OCI-LY1 (cell line): ENCODE data around the gene SYCN.

ENCODE experiments used
- EZH2 ChIP-seq: fragments of 200-600 bp; sonication (generic), shearing (Covaris generic); IDR thresholded peaks from 2 replicates; pipeline ENCODE4 v1.8.0; 2017; ENCODE audit warnings: borderline replicate concordance, mixed run types, mild to moderate bottlenecking, antibody characterized with exemption, low read length, moderate library complexity, mixed read lengths
- TF ChIP-seq, protein P1 (sequence below): fragments of 200-600 bp; sonication (generic), shearing (Covaris generic); IDR thresholded peaks from 2 replicates; pipeline ENCODE4 v1.5.1; 2017; ENCODE audit warnings: mild to moderate bottlenecking, antibody characterized with exemption, low read length, moderate library complexity, mixed read lengths

DNA sequence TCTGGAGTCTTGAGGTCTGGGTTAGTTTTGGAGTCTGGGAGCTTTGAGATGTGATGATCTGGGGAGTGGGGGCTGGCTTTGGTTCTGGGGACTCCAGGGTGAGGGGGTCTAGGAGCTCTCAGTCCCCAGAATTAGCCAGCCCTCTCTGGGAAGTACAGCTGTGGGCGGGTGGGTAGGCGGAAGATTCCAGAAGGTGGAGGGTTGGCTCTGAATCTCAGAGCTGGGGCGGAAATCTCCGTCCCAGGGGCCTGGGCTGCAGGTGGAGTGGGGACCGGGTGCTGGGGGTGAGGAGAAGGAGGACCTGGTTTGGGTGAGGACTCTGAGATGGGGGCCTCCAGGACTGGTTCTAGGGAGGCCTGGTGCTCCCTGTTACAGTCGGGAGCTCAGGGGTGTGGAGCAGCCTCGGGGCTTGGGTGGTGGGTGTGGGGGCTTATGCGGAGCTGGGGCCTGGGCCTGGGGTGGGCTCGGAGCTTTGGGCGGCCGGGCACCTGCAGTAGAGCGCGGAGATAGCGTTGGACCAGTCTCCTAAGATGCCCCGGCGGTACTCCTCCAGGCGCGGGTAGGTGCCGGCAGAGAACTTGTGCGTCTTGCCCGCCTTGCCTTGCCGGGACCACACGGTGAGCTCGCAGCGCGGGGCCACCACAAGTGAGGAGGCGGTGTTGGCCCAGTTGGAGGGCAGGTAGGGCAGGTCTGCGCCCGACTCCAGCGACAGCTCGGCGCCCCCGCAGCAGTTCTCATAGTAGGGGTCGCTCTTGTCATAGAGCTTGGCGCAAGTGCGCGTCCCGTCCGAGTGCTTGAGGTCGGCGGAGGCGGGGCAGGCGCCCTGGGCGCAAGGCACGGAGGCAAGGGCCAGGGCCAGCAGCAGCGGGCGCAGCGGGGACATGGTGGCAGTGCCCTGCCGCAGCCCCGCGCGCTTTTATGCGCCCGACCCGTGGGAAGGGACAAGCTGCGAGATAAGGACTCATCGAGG is at the start of gene SYCN:
- TF ChIP-seq, protein P1, sequence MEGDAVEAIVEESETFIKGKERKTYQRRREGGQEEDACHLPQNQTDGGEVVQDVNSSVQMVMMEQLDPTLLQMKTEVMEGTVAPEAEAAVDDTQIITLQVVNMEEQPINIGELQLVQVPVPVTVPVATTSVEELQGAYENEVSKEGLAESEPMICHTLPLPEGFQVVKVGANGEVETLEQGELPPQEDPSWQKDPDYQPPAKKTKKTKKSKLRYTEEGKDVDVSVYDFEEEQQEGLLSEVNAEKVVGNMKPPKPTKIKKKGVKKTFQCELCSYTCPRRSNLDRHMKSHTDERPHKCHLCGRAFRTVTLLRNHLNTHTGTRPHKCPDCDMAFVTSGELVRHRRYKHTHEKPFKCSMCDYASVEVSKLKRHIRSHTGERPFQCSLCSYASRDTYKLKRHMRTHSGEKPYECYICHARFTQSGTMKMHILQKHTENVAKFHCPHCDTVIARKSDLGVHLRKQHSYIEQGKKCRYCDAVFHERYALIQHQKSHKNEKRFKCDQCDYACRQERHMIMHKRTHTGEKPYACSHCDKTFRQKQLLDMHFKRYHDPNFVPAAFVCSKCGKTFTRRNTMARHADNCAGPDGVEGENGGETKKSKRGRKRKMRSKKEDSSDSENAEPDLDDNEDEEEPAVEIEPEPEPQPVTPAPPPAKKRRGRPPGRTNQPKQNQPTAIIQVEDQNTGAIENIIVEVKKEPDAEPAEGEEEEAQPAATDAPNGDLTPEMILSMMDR = no peak
- TF ChIP-seq EZH2 = no peak
